SW 1271 (cell line): Measurements from ENCODE around the gene CSF3R.
A peak's percentile ranks its signal among the peaks of the same experiment; 100 is the strongest.
"Not testable (repeated sequence)": the region's sequence is repeated elsewhere in the genome, so short reads cannot be mapped to it uniquely, and the experiment has no call there.

Source experiments
- DNase-seq, 2 experiments: peaks; one replicate each; lab custom pipeline; 2025; lab: John Stamatoyannopoulos, UW

The CSF3R gene

GRCh38 chr1:36481771-36482723, 666 bp downstream of the CSF3R start:
- DNase-seq = no peak

GRCh38 chr1:36481091-36481490, 1.6 kb downstream of the CSF3R start:
- DNase-seq = no peak

DNA sequence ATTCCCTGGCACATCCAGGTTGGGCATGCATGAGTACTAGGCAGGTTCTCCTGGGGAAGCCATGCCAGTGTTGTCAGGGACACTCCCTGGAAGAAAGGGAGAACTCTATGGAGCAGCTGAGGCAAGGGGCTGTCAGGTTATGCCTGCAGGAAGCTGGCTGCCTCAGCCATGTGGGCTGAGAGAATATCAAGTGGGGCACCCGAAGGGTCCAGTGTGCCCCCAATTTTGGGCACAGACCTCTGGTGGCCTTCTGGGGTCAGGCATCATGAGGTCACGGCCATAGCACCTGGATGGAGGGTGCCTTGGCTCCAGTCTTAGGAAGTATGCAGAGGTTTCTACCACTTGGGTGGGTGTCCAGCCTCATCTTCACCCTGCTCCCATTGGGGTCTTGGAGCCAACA, 2.6 kb downstream of the CSF3R start:
- no peak for DNase-seq

GRCh38 chr1:36479505-36480051, 3.1 kb downstream of the CSF3R start:
- no peak for DNase-seq

DNA sequence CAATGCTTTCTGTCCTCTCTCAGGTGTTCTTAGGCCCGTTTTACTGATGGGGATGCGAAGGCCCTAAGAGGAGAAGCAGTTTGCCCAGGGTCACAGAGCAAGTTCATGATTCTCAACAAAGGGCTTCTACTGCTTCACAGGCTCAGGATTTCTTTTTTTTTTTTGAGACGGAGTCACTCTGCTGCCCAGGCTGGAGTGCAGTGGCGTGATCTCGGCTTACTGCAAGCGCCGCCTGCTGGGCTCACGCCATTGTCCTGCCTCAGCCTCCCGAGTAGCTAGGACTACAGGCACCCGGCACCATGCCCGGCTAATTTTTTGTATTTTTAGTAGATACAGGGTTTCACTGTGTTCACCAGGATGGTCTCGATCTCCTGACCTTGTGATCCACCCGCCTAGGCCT, 5.1 kb downstream of the CSF3R start:
- DNase-seq = not testable (repeated sequence)

GRCh38 chr1:36476945-36477344, 5.8 kb downstream of the CSF3R start:
- no peak for DNase-seq

DNA sequence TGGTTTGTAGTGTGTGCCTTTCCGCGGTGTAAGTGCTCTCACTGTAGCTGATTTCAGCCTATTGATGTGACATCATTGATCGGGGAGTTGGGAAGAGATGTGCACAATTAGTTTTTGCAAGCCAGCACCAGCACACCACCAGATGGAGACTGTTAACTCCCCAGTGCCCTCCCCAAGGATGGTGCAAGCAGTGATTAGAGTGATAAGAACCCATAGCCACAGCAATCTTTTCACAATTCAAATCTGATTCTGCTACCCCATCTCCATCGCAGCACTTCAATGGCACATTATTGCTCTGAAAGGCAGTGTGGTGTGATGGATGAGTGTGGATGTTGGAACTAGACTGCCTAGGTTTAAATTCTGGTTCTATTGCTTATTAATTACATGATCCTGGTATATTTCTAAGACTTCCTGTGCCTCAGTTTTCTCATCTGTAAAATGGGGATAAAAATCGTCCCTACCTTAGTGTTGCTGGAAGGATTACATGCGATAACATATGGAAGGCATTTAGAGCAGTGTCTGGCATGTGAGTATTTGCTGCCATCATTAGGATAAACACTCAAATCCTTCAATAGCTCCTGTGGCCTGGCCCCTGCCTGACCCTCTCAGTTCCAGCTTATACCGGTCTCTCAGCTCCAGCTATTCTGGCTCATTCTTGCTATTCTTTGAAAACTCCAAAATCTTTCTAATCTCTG, 6.7 kb downstream of the CSF3R start:
- DNase-seq = no peak

DNA sequence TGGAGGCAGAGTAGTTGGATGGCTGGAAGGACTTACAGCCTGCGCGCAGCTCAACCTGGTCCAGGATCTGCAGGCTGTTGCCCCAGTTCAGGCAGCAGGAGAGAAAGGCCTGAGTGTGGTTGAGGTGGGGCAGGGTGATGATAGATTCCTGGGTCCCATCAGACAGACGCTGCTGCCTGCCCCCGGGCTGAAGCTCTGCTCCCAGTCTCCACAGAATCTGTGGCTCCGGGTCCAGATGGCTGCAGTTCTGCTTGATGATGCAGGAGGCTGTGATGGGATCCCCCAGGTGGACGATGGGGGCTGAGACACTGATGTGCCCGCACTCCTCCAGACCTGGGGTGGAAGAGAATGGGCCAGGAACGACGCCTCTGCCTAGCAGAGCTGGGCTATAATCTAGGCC, 7.4 kb downstream of the CSF3R start:
- no peak for DNase-seq

DNA sequence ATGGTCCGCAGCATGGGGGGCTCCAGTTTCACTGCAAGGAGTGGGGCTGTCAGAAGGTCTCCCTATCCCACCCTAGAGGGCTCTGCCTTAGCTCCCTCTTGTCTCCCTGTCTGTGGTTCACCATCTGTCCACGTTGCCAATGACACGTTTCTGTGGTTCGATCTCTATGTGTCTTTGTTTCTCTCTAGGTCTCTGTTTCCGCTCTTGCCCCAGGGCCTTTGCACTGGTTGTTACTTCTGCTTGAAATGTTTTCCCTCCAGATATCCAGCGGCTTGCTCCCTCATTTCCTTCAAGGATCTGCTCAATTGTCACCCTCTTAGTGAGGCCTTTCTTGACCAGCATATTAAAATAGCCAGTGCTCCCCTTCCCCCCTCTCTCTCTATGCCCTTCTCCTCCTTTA, 10.1 kb downstream of the CSF3R start:
- no peak for DNase-seq

DNA sequence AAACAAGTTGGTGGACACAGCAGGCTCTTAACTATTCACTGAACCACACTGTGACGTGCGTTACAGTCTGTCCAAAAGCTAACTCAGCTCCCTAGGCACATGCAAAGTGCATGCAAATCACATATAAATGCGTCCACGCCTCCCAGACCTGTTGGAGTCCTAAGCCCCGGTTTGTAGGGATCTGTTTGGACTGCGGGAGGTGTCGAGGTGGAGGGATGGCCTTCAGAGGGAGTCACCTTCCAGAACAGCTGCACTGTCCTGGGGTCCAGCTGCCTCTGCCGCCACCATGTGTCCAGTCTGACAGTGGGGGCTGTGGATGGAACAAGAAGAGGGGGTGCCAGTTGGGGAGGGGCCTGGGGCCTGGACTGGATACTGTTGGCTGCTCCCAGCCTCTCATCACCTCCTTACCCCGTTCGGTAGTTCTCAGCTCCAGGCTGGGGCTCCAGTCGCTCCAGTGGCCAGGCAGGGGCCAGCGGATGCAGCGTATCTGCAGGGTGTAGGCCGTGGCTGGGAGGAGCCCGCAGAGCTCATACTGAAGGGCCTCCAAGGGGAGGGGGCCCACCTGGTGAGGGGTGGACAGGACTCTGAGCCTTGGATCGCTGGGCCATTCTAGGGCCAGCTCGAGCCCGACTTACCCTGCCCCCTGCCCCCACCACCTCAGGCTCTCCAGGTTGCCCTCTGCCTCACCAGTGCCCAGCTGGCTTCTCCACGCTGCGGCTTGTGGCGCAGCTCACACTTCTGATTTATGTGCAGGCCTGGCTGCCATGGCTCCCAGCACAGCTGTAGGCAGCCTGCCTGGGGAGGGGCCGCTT, 10.7 kb downstream of the CSF3R start:
- no peak for DNase-seq

- DNase-seq = no peak
These were observed 13.6 kb downstream of the CSF3R start for GRCh38 chr1:36469163-36469562.

GRCh38 chr1:36467700-36468455, 14.8 kb downstream of the CSF3R start:
- no peak for DNase-seq

DNA sequence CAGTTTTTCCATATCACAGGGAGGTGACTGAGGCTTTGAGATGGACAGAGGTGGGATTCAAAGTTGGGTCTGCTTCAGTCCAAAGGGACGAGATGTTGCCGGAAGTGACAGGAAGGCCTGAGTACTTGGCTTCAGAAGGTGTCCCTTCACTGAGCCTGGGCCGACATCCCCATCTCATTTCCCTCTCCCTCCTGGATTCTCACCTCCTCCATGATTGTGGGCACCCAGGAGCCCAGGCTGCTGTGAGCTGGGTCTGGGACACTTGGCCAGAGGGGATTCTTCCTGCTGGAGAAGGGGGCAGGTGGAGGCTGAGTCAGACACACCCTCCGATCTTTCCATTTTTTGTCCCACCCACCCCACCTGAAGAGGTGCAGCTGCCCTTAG, 15.7 kb downstream of the CSF3R start:
- no peak for DNase-seq

DNA sequence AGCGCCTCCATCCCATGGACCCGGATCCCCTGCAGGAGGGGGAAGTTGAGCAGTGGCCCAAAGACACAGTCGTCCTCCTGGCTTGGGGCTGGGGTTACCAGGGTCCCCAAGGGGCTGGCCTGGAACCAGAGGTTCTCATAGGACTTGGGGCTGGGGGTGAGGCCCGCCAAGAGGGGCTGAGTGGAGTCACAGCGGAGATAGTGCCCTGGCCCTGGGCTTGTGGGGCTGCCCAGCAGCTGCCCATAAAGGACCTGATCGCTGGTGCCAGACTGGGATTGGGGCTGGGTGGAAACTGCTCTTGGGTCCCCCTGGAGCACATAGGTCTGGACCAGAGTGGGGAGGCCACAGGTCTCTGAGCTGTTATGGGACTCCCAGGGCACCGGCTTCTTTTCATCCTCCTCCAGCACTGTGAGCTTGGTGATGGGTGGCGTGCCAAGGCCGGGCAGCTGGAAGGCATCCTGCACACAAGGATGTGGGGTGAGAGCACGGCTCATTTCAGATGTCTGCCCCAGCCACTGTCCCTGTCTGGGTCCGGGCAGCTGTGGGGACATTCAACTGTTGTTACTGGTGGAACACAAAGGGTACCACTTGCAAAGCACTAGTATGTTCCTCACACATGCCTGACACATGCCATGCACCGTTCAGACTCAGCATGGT, 16.2 kb downstream of the CSF3R start:
- DNase-seq = no peak

DNA sequence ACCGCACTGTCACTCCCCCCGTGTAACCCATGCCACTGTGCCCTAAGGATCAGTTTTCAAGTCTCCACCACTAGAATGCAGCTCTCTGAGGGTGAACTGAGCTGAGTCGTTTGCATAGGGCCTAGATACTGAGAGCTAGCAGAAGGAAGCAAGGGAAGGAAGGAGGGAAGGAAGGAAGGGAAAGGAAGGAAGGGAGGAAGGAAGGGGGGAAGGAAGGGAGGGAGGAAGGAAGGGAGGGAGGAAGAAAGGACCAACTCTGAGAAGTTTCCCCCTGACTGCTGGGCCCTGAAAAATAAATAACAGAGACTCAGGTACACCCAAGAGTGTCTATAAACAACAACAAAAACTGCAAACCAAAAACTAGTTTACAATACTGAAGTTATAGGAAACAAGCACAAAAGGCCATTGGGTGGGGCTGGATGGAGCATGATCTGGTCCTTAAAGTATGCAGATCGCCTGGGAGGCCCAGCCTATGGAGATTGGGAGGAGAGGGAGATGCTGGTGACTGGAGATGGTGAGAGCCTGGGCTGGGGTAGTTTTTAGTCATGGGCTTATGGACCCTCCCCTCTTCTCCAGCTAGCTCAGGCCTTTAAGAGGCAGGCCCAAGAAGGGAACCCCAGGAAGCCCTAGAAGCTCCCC, 16.9 kb downstream of the CSF3R start:
- DNase-seq = no peak

GRCh38 chr1:36464605-36465393, 17.9 kb downstream of the CSF3R start:
- DNase-seq = no peak

DNA sequence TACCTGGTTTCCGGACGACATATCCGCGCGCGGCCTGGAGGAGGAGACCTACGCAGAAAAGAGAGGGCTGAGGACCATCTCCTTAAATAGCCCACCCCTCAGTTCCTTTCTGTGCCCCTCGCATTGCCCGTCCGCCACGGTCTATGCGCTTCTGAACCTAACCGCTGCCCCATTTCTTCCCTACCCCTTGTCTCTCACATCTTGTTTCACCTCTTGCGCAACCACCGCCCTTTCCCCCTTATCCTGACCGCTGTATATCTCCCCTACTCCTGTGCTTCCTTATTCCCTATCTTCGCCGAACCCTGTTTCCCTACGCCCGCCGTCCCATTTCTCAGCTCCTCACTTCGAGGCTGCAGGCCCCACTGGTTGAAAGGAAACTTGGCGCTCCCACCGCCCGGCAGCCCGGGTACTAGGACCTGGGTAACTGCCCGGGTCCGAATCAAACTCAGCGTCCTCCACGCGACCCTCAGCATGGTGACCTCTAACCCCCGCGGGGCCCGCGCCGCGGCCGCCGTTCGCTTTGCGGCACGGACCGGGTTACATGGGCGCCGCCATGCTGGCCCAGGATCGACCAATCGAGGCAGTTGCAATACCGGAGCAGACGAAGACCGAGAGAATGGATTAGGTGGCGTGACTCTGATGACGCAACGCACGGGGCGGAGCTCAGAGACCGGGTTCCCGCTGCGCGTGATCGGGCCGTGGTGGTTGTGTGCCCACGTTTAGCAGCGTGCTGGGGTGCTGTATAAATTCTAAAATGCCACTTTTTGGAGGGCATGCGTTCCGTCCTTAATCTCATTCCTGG, 18.7 kb downstream of the CSF3R start, which contains the start of gene MRPS15:
TSS of gene MRPS15 (minus strand) at position 582 of the 802 bp plus-strand sequence. CDS start at position 473, 109 bp downstream.
- DNase-seq = peak; percentile 50 to 90

DNA sequence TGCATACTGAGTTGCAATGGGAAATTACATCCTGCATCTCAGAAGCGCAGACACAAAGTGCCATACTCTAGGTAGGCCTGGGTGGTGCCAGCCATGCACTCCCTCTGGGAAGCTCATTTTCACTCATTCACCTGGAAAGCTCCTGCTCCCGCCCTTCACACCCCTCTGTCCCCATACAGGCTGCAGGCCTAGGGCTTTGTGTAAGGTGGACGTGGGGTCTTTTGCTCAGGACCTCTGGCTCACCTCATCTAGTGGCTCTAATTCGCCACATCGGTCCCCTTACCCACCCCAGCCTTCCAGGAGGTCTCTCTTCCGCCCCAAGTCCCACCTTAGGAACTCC, 19.3 kb downstream of the CSF3R start:
- no peak for DNase-seq

DNA sequence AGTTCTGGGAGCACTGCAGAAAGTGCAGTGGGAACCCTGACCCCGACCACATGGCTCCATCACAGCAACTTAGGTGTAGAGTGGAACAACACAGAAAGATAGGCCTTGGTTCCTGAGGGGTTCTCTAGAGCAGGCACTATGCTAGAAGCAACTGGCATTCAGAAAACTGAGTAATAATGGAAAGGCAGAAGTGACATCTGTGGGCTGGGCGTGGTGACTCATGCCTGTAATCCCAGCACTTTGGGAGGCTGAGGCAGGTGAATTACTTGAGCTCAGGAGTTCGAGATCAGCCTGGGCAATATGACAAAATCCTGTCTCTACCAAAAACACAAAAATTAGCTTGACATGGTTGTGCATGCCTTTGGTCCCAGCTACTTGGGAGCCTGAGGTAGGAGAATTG, 23.8 kb downstream of the CSF3R start:
- DNase-seq = no peak
